Activated CD8-positive, alpha-beta T cell treated with anti-CD3 and anti-CD28 coated beads, Interleukin-2, amount 10 ng/mL, durations not matched to agents 7 days and 5 days (primary cell): Measurements from ENCODE around the gene ZNF566. TPM values are rescaled to one million over a fixed set of nuclear protein-coding genes. Genes with fewer than 3 reads are reported as not detected.

Source experiments
- ATAC-seq: fragments of 150-1000 bp; cut with Tn5 transposase; one replicate; pipeline ENCODE4 v1.10.0; 2021; ENCODE audit warnings: moderate library complexity
- CTCF ChIA-PET: fragments of 350-600 bp; sonication (Branson Sonifier 250); formaldehyde crosslinking; loops from one replicate; lab custom pipeline; 2021; ENCODE audit warnings: antibody characterized with exemption; lab: Charles Lee
- POLR2A ChIA-PET: fragments of 350-600 bp; sonication (Branson Sonifier 250); formaldehyde crosslinking; loops from one replicate; lab custom pipeline; 2021; ENCODE audit warnings: antibody characterized with exemption; lab: Charles Lee
- DNase-seq: peaks from one replicate; pipeline ENCODE4 v3.0.0-alpha.2; 2020
- H3K27ac Mint-ChIP-seq: one replicate; pipeline ENCODE4 v1.8.0; 2021; ENCODE audit warnings: mild to moderate bottlenecking, mixed read lengths
- H3K27me3 Mint-ChIP-seq: one replicate; pipeline ENCODE4 v1.8.0; 2021; ENCODE audit warnings: low read depth, mixed read lengths
- H3K36me3 Mint-ChIP-seq: one replicate; pipeline ENCODE4 v1.8.0; 2021; ENCODE audit warnings: low read depth, mixed read lengths
- H3K4me1 Mint-ChIP-seq: one replicate; pipeline ENCODE4 v1.8.0; 2021; ENCODE audit warnings: low read depth, mixed read lengths
- H3K4me3 Mint-ChIP-seq: one replicate; pipeline ENCODE4 v1.8.0; 2021; ENCODE audit warnings: mild to moderate bottlenecking, mixed read lengths
- H3K9me3 Mint-ChIP-seq: one replicate; pipeline ENCODE4 v1.8.0; 2022; ENCODE audit warnings: mixed read lengths; ENCODE audit not compliant: insufficient read depth
- total RNA-seq, 2 experiments: library from RNA; stranded (reverse); gene quantifications; one replicate each; pipeline ENCODE4 v1.2.3, GENCODE V29; 2021

The ZNF566 gene
- 1 to 10 TPM; 6.2 to 7.5 TPM for total RNA-seq

DNA sequence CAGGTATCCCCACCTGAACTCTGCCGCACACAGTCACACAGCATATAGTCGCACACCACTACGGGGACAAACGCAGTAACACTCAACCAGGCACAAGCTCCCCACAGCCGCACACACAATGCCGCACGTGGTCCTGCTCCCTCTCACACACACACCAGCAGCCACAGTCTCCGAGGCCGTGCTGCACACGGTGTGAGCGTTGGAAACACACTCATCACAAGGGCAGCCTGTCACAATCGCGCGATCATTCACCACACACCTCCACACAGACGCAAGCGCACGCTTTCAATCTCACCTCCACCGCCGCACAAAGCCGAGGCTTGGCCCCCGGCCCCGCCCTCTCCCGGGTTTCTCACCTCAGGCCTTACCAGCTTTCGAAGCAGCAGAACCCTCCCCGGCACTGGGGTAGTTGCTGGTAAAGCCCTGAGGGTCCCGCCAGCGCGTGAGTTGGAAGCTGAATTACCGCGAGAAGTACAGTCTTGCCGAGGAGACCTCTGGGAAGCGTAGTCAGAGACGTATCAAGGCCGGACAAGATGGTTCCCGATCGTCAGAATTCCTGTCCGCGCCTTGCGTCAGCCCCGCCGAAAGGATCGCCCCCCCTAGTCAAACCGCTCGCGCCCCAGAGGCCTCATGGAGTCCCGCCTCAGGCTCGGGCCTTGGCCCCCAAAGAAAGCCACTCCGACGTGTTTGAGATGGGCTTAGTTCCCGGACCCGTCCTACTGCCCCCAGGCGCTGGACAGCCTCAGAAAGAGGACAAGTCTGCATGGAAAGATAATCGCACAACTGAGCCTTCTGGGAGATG is at the start of gene ZNF566:
Gene ZNF566 (minus strand): TSS at position 444 of the 802 bp plus-strand sequence. CDS start 13,004 bp downstream, outside the sequence.
- peaks cover 31% of the 10 kb centered on the region for H3K4me1 Mint-ChIP-seq
- CTCF ChIA-PET: interaction anchor here (0.8 kb wide), 1 partner anchor 13 kb away, joined by 3 read pairs; no protein-coding TSS in a partner anchor
- H3K36me3 Mint-ChIP-seq: peaks cover 22% of the 10 kb centered on the region
- POLR2A ChIA-PET: interaction anchor here (0.6 to 2.0 kb wide), 15 partner anchors 11 to 1206 kb away, joined by 3 to 24 read pairs (median 4); partner anchors contain the start of genes ZFP14, ZFP82, ZNF146 and ZNF260
- H3K4me3 Mint-ChIP-seq: peak within 1 kb of the TSS; percentile 95
- peak within 1 kb of the TSS; percentile 99 for H3K27ac Mint-ChIP-seq
- H3K9me3 Mint-ChIP-seq: peaks cover 19% of the 10 kb centered on the region
- H3K27me3 Mint-ChIP-seq: no peaks in the 10 kb centered on the region
- DNase-seq (peak; percentile 96), ATAC-seq (peak; percentile 95)

DNA sequence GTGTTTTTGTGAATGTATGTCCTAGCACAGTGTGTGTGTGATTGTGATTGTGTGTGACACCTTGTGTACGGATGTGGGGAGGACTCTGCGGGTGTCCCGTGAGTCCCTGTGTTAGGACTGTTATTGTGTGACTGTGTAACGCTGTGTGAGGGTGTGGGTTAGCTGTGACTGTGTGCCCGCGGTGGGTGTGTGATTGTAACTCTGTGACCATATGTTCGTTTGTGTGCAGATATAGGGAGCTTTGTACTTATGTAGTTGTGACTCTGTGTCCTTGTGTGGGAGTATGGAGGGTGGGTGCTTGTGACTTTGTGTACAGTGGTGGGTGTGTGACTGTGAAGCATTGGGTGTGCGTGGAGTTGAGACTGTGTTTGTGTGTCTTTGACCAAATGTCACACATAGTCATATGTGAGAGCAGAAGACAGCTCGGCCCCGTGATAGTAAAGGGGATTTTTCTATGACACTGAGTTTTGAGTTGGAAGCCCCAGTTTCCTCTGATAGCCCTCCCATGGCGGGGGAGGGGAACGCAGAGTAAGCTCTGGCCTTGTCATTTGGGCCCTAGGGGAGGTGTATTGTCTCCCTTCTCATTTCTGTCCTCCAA is 39.7 kb upstream of the ZNF566 start:
- peaks cover 52% of the 10 kb centered on the region for H3K36me3 Mint-ChIP-seq
- POLR2A ChIA-PET: interaction anchor here (0.6 to 2.9 kb wide), 10 partner anchors 12 to 387 kb away, joined by 3 to 24 read pairs (median 5); partner anchors contain the start of genes ZNF345, ZNF382, ZNF529 and ZNF566
- no peak for ATAC-seq

DNA sequence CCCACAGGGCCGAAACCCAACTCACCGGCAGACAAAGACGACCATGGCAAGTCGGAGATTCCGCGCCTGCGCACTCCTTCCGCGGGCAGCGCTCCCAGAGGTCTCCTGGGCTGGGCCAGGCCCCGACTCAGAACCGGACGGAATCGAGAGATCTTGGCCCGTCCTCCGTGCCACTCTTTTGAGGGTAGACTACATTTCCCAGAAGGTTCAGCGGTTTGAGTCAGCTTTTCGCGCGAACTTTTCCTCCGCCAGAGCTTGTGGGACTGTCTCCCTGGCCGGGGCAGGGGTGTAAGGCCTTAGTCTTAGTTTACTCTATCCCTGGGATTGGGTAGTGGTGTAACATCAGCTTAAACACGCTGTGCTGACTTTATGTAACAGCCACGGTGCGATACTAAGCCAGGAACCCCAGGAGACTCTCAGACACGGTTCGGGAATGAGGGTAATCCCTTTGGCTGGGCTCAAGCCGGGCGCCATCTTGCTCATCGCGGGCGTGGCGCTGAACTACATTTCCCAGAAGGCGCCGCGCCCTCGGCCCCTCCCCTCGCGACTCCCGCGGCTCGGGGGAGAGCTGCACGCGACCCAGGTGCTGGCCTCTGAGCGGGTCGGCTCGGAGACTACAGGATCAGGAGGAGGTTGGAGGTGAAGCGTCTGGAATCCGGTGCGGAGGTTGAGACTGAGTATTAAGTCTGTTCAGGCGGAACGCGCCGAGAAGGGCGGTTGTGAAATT is 39.0 kb upstream of the ZNF566 start, which contains the start of gene ZNF260:
Gene ZNF260 (minus strand): TSS at position 78 of the 727 bp plus-strand sequence. CDS start 13,033 bp downstream, outside the sequence.
- peak; percentile 93 for DNase-seq
- H3K4me3 Mint-ChIP-seq: peak within 1 kb of the TSS; percentile 96
- peaks cover 51% of the 10 kb centered on the region for H3K36me3 Mint-ChIP-seq
- peaks cover 17% of the 10 kb centered on the region for H3K4me1 Mint-ChIP-seq
- H3K27ac Mint-ChIP-seq: peak within 1 kb of the TSS; percentile 96
- no peaks in the 10 kb centered on the region for H3K27me3 Mint-ChIP-seq
- ATAC-seq: peak; percentile 92
- POLR2A ChIA-PET: interaction anchor here (0.6 to 2.9 kb wide), 11 partner anchors 39 to 398 kb away, joined by 3 to 24 read pairs (median 4); partner anchors contain the start of genes ZNF345, ZNF382, ZNF529 and ZNF566
- CTCF ChIA-PET: interaction anchor here (0.7 to 1.4 kb wide), 4 partner anchors 22 to 309 kb away, joined by 3 to 5 read pairs (median 3); partner anchors contain the start of genes ZNF382 and ZNF529
- peaks cover 20% of the 10 kb centered on the region for H3K9me3 Mint-ChIP-seq

More for the DNA sequence above, 39.7 kb upstream of the ZNF566 start:
- Mint-ChIP-seq H3K4me1 (peaks cover 17% of the 10 kb centered on the region), H3K9me3 (peaks cover 25% of the 10 kb centered on the region), H3K27me3 (no peaks in the 10 kb centered on the region), H3K27ac (peak overlapping the region; percentile 96), H3K4me3 (peak overlapping the region; percentile 96)
- CTCF ChIA-PET: interaction anchor here (1.0 to 1.4 kb wide), 3 partner anchors 44 to 308 kb away, joined by 3 to 5 read pairs (median 3); partner anchors contain the start of genes ZNF382 and ZNF529
- DNase-seq: peak; percentile 26

DNA sequence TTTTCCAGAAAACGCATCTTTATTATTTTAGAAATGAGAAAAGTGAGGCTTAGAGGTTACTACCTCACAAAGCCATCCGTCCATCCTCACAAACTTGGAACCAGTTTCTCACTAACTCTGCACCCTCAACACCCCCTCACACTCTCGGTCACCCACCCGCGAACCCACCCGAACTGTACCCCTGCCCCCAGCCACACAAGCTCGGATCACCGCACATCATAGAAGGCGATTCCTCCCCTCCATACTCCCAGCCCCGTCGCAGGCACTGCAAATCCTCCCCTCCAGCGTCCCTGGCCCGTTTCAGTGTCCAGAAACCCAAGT is 38.5 kb upstream of the ZNF566 start:
- ChIA-PET CTCF (interaction anchor here (1.3 to 1.4 kb wide), 2 partner anchors 46 to 77 kb away, joined by 3 to 5 read pairs; partner anchors contain the start of genes ZNF382 and ZNF529), POLR2A (interaction anchor here (0.6 to 2.9 kb wide), 9 partner anchors 39 to 550 kb away, joined by 3 to 24 read pairs (median 6); partner anchors contain the start of genes ZNF345, ZNF382, ZNF420 and ZNF529)
- ATAC-seq (no peak), DNase-seq (no peak)
- Mint-ChIP-seq H3K27me3 (no peaks in the 10 kb centered on the region), H3K36me3 (peaks cover 52% of the 10 kb centered on the region), H3K4me3 (peak overlapping the region; percentile 96), H3K27ac (peak overlapping the region; percentile 96), H3K9me3 (peaks cover 23% of the 10 kb centered on the region), H3K4me1 (peaks cover 17% of the 10 kb centered on the region)

DNA sequence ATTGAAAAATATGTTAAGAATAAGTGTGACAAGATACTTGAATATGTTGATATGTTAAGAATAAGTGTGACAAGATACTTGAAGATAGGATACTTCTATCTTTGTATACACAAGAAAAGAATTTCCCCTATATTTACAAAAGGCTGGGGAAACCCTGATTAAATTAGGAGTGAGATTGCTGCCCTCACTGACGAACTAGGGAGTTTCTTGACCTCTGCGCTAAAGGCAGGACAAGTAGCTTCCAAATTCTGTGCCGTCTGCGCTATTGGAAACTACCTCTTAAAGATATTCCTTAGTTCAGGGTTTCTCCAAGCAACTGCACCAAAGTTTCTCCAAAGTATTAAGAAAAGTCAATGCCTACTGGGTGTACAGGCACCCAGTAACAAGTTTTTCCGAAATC is 38.0 kb upstream of the ZNF566 start:
- no peaks in the 10 kb centered on the region for H3K27me3 Mint-ChIP-seq
- H3K4me3 Mint-ChIP-seq: peak overlapping the region; percentile 96
- H3K36me3 Mint-ChIP-seq: peaks cover 51% of the 10 kb centered on the region
- peaks cover 27% of the 10 kb centered on the region for H3K9me3 Mint-ChIP-seq
- peaks cover 17% of the 10 kb centered on the region for H3K4me1 Mint-ChIP-seq
- POLR2A ChIA-PET: interaction anchor here (0.6 to 2.9 kb wide), 6 partner anchors 38 to 551 kb away, joined by 3 to 24 read pairs (median 13); partner anchors contain the start of genes ZNF382, ZNF420, ZNF529 and ZNF566
- CTCF ChIA-PET: no interaction called here
- no peak for DNase-seq
- no peak for ATAC-seq
- no peak overlapping the region for H3K27ac Mint-ChIP-seq

DNA sequence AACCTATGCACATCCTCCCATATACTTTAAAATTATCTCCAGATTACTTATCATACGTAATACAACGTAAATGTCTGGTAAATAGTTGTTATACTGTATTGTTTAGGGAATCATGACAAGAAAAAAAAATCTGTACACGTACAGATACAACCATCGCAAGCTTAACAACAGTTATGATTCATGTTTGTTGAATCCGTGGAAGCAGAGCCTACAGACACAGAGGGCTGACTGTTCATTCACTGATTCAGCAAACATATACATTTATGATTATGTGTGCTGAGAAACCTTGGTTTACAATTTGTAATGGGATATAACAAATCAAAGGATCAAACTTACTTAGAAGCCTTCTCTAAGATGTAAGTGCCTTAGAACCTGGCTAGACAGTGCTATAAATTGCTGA is 37.2 kb upstream of the ZNF566 start:
- peaks cover 54% of the 10 kb centered on the region for H3K36me3 Mint-ChIP-seq

DNA sequence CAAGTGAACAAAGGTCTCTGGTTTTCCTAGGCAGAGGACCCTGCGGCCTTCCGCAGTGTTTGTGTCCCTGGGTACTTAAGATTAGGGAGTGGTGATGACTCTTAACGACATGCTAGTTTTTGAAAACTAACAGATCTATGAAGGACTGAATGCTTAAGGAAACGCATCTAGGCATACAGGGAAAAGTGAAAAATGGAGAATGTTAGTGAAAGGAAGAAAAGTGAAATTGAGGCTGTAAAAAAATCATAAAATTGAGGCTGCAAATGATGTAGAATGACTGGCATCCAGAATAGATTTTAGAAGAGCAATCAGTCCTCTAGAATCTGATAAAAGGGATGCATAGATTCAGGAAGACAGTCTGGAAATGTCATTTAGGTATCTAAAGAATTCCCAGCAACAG is 35.3 kb upstream of the ZNF566 start:
- H3K4me1 Mint-ChIP-seq: peaks cover 17% of the 10 kb centered on the region
- no peaks in the 10 kb centered on the region for H3K27me3 Mint-ChIP-seq
- H3K27ac Mint-ChIP-seq: no peak overlapping the region
- peaks cover 64% of the 10 kb centered on the region for H3K36me3 Mint-ChIP-seq
- no peak overlapping the region for H3K4me3 Mint-ChIP-seq
- CTCF ChIA-PET: no interaction called here
- ATAC-seq (no peak), DNase-seq (no peak)
- POLR2A ChIA-PET: no interaction called here
- peaks cover 28% of the 10 kb centered on the region for H3K9me3 Mint-ChIP-seq

More for the DNA sequence above, 37.2 kb upstream of the ZNF566 start:
- no peak for DNase-seq
- ChIA-PET CTCF (no interaction called here), POLR2A (no interaction called here)
- H3K4me1 Mint-ChIP-seq: peaks cover 17% of the 10 kb centered on the region
- ATAC-seq: no peak
- peak overlapping the region; percentile 96 for H3K4me3 Mint-ChIP-seq
- peaks cover 27% of the 10 kb centered on the region for H3K9me3 Mint-ChIP-seq
- no peaks in the 10 kb centered on the region for H3K27me3 Mint-ChIP-seq
- H3K27ac Mint-ChIP-seq: no peak overlapping the region

DNA sequence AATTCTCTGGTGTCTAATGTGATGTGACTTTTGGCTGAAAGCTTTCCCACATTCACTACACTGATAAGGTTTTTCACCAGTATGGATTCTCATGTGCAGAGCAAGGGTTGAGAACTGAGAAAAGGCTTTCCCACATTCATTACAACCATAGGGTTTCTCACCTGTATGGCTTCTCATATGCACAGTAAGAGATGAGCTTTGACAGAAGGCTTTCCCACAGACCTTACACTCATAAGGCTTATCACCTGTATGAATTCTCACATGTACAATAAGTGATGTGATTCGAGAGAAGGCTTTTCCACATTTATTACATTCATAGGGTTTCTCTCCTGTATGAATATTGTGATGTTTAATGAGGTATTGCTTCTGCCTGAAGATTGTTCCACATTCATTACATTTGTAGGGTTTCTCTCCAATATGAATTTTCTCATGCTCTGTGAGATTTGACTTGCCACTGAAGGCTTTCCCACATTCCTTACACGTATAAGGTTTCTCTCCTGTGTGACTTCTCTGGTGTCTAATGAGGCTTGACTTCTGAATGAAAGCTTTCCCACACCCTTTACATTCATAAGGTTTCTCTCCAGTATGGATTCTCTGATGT is 24.8 kb upstream of the ZNF566 start:
- no peak for ATAC-seq
- no peak overlapping the region for H3K27ac Mint-ChIP-seq
- no peaks in the 10 kb centered on the region for H3K4me1 Mint-ChIP-seq
- H3K9me3 Mint-ChIP-seq: peaks cover 64% of the 10 kb centered on the region
- no peaks in the 10 kb centered on the region for H3K27me3 Mint-ChIP-seq
- DNase-seq: no peak
- CTCF ChIA-PET: no interaction called here
- peaks cover 58% of the 10 kb centered on the region for H3K36me3 Mint-ChIP-seq
- H3K4me3 Mint-ChIP-seq: no peak overlapping the region
- POLR2A ChIA-PET: no interaction called here

DNA sequence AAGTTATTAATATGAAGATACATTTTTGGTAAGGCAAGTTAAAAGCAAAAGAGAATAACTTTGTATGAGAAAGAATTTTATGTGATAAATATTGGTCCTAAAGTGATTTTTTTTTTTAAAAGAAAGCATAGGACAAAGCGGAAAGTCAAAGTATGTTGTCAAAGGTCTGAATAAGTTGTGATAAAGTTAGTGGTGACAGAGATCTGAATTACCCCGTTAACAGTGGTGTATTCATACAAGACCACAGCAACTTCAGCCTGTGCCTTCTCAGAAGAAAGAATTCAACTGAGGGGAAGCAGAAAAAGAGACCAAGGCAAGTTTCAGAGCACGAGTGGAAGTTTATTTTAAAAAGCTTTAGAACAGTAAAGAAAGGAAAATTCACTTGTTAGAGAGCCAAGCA is 19.0 kb upstream of the ZNF566 start:
- ChIA-PET POLR2A (no interaction called here), CTCF (no interaction called here)
- no peak overlapping the region for H3K4me3 Mint-ChIP-seq
- peaks cover 11% of the 10 kb centered on the region for H3K36me3 Mint-ChIP-seq
- H3K4me1 Mint-ChIP-seq: no peaks in the 10 kb centered on the region
- no peak for ATAC-seq
- H3K9me3 Mint-ChIP-seq: peaks cover 39% of the 10 kb centered on the region
- no peak overlapping the region for H3K27ac Mint-ChIP-seq
- H3K27me3 Mint-ChIP-seq: no peaks in the 10 kb centered on the region
- no peak for DNase-seq

DNA sequence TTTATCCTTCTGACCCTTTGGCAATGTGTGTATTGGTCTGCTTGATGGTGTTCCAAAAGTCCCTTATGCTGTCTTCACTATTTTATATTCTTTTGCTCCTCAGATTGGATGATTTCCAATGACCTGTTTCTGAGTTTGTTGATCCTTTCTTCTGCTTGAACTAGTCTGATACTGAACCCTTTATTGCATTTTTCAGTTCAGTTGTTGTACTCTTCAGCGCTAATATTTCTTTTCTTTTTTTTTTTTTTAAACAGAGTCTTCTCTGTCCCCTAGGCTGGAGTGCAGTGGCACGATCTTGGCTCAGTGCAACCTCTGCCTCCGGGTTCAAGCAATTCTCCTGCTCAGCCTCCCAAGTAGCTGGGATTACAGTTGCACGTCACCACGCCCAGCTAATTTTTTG is 12.6 kb upstream of the ZNF566 start:
- no peaks in the 10 kb centered on the region for H3K27me3 Mint-ChIP-seq
- peaks cover 2% of the 10 kb centered on the region for H3K36me3 Mint-ChIP-seq
- ATAC-seq: no peak
- no peaks in the 10 kb centered on the region for H3K4me1 Mint-ChIP-seq
- no peak overlapping the region for H3K4me3 Mint-ChIP-seq
- H3K9me3 Mint-ChIP-seq: peaks cover 18% of the 10 kb centered on the region
- ChIA-PET POLR2A (no interaction called here), CTCF (no interaction called here)
- no peak overlapping the region for H3K27ac Mint-ChIP-seq
- DNase-seq: no peak
